ENCODE measurements around the gene OCSTAMP.

DNA sequence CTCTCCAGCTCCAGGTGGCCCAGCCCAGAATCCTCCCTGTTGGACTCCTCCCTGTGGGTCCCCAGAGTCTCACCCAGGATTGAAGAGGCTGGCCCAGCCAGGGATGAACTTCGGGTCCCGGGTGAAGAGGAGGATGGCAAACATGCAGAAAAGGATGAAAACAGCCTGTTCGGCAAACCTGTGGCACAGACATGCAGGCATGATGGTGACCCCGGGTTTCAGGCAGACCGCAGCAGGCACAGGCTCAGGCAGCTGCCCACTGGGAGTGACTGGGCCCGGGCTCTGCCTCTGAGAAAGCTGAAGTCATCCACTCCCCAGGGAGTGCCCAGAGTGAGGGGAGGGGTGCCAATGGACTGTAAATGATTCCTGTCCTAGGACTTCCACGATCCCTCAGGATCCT, 37.5 kb upstream of the OCSTAMP start:
- TF ChIP-seq, protein P1, sequence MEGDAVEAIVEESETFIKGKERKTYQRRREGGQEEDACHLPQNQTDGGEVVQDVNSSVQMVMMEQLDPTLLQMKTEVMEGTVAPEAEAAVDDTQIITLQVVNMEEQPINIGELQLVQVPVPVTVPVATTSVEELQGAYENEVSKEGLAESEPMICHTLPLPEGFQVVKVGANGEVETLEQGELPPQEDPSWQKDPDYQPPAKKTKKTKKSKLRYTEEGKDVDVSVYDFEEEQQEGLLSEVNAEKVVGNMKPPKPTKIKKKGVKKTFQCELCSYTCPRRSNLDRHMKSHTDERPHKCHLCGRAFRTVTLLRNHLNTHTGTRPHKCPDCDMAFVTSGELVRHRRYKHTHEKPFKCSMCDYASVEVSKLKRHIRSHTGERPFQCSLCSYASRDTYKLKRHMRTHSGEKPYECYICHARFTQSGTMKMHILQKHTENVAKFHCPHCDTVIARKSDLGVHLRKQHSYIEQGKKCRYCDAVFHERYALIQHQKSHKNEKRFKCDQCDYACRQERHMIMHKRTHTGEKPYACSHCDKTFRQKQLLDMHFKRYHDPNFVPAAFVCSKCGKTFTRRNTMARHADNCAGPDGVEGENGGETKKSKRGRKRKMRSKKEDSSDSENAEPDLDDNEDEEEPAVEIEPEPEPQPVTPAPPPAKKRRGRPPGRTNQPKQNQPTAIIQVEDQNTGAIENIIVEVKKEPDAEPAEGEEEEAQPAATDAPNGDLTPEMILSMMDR (IDR thresholded peaks at IDR 0.05; ENCODE audit: extremely low read depth in 1 of 2, insufficient read depth in 1 of 2, low read depth in 1 of 2, low read length in 2 of 2): no peak
- TF ChIP-seq, protein P2, sequence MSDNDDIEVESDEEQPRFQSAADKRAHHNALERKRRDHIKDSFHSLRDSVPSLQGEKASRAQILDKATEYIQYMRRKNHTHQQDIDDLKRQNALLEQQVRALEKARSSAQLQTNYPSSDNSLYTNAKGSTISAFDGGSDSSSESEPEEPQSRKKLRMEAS (IDR thresholded peaks at IDR 0.05; ENCODE audit: insufficient read depth, insufficient read length): no peak
- no peak for TF ChIP-seq POLR2A (IDR thresholded peaks at IDR 0.05; ENCODE audit: low read depth, low read length)

Data from endothelial cell of umbilical vein (primary cell).